Activated naive CD8-positive, alpha-beta T cell treated with anti-CD3 and anti-CD28 coated beads, Interleukin-2, amount 10 ng/mL, durations not matched to agents 7 days and 5 days (primary cell): ENCODE measurements around the gene SPAG9. TPM values are rescaled to one million over a fixed set of nuclear protein-coding genes. Genes with fewer than 3 reads are reported as not detected.

Source experiments
- ATAC-seq: fragments of 150-1000 bp; cut with Tn5 transposase; one replicate; pipeline ENCODE4 v1.10.0; 2021; ENCODE audit warnings: low read depth, moderate library complexity
- POLR2A ChIA-PET: fragments of 350-600 bp; sonication (Branson Sonifier 250); formaldehyde crosslinking; loops from one replicate; lab custom pipeline; 2021; ENCODE audit warnings: antibody characterized with exemption; lab: Charles Lee
- DNase-seq: peaks from one replicate; pipeline ENCODE4 v3.0.0; 2021
- H3K27ac Mint-ChIP-seq: one replicate; pipeline ENCODE4 v1.8.0; 2022; ENCODE audit warnings: mild to moderate bottlenecking, mixed read lengths
- H3K27me3 Mint-ChIP-seq: one replicate; pipeline ENCODE4 v1.8.0; 2022; ENCODE audit warnings: mild to moderate bottlenecking, moderate library complexity, mixed read lengths
- H3K36me3 Mint-ChIP-seq: one replicate; pipeline ENCODE4 v1.8.0; 2021; ENCODE audit warnings: mild to moderate bottlenecking, mixed read lengths
- H3K4me1 Mint-ChIP-seq: one replicate; pipeline ENCODE4 v1.8.0; 2021; ENCODE audit warnings: mixed read lengths
- H3K4me3 Mint-ChIP-seq: one replicate; pipeline ENCODE4 v1.8.0; 2022; ENCODE audit warnings: mild to moderate bottlenecking, moderate library complexity, mixed read lengths
- H3K9me3 Mint-ChIP-seq: one replicate; pipeline ENCODE4 v1.8.0; 2021; ENCODE audit warnings: mixed read lengths
- total RNA-seq, 2 experiments: library from RNA; stranded (reverse); gene quantifications; one replicate each; pipeline ENCODE4 v1.2.3, GENCODE V29; 2021

The SPAG9 gene
- total RNA-seq, 2 experiments from 2014 or later, result 52.3 to 62.9 TPM

DNA sequence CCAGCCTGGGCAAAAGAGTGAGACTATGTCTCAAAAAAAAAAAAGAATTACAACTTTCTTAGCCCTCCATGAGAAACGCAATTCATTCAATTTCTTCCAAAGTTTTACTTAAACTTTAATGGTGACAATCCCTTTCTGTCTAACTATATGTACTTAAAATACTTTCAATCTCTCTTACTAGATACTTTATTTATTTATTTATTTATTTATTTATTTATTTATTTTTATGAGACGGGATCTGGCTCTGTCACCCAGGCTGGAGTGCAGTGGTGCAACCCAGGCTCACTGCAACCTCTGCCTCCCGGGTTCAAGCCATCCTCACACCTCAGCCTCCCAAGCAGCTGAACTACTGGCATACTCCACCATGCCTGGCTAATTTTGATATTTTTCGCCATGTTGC lies 108.1 kb downstream of the SPAG9 start:
- ATAC-seq (no peak), DNase-seq (no peak)
- H3K9me3 Mint-ChIP-seq, result no peaks in the 10 kb centered on the region
- POLR2A ChIA-PET, result no interaction called here
- no peak overlapping the region for H3K27ac Mint-ChIP-seq
- no peak overlapping the region for H3K4me3 Mint-ChIP-seq
- peaks cover 2% of the 10 kb centered on the region for H3K4me1 Mint-ChIP-seq
- peaks cover 10% of the 10 kb centered on the region for H3K36me3 Mint-ChIP-seq
- H3K27me3 Mint-ChIP-seq, result no peaks in the 10 kb centered on the region

DNA sequence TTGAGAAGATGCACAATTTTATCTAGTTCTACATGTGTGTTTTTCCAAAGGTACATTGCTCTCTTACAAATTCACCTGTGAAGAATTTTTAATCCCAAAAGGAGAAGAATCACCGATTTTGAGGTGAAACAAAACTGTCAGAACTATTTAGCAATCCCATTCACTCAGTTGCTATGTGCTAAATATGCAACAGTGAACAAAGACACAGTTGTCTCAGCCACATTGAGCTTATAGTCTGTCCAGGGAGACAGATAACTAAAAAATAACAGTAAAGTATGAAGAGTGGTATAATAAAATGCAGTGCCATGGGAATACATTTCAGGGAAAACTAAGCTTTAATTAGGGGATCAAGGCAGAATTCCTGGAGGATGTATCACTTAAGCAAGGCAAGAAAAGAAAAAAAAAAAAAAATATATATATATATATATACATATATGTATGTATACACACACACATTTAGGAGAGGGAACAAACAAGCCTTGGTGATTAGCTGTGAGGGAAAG lies 110.4 kb downstream of the SPAG9 start:
- no peak overlapping the region for H3K27ac Mint-ChIP-seq
- ATAC-seq (no peak), DNase-seq (no peak)
- peaks cover 7% of the 10 kb centered on the region for H3K36me3 Mint-ChIP-seq
- H3K4me3 Mint-ChIP-seq, result no peak overlapping the region
- no peaks in the 10 kb centered on the region for H3K9me3 Mint-ChIP-seq
- H3K4me1 Mint-ChIP-seq, result peaks cover 2% of the 10 kb centered on the region
- no peaks in the 10 kb centered on the region for H3K27me3 Mint-ChIP-seq
- POLR2A ChIA-PET, result no interaction called here

DNA sequence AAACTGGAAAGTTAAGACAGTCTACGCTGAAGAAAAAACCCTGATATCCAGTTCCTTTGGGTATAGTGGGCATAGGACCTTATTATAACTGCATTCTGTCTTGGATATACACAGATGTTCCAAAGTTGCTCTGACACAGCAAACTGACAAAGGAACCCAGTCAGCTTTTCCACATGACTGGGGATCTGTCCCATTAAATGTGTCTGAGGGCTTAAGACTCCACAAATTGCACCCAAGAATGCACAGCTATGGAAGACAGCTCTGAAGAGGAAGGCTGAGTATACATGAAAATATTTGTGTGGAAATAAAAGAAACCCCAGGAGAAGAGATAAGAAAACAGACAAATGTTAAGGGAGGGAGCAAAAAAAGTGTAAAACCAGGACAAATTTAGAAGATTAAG lies 114.1 kb downstream of the SPAG9 start:
- Mint-ChIP-seq H3K36me3 (peaks cover 7% of the 10 kb centered on the region), H3K27ac (no peak overlapping the region), H3K27me3 (no peaks in the 10 kb centered on the region), H3K4me1 (no peaks in the 10 kb centered on the region), H3K4me3 (no peak overlapping the region), H3K9me3 (no peaks in the 10 kb centered on the region)
- POLR2A ChIA-PET, result no interaction called here
- DNase-seq (no peak), ATAC-seq (no peak)

DNA sequence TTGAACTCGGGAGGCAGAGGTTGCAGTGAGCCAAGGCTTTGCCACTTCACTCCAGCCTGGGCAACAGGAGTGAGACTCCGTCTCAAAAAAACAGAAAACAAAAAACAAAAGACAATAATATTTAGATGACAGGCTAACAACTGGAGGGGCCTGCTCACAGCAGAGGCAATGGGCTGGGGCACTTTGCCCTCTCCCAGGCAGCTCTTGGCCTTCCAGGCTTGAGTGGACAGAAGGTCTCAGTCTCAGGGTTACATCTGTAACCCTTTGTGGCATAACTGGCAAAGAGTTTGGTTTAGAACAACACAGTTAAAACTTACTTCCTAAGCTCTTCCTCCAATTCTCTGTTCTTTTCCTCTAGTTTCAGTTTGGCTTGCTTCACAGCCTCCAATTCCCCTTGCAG lies 114.9 kb downstream of the SPAG9 start:
- H3K9me3 Mint-ChIP-seq, result no peaks in the 10 kb centered on the region
- peaks cover 6% of the 10 kb centered on the region for H3K36me3 Mint-ChIP-seq
- no peak overlapping the region for H3K4me3 Mint-ChIP-seq
- POLR2A ChIA-PET, result no interaction called here
- ATAC-seq (no peak), DNase-seq (no peak)
- H3K27me3 Mint-ChIP-seq, result no peaks in the 10 kb centered on the region
- peaks cover 2% of the 10 kb centered on the region for H3K4me1 Mint-ChIP-seq
- H3K27ac Mint-ChIP-seq, result no peak overlapping the region

DNA sequence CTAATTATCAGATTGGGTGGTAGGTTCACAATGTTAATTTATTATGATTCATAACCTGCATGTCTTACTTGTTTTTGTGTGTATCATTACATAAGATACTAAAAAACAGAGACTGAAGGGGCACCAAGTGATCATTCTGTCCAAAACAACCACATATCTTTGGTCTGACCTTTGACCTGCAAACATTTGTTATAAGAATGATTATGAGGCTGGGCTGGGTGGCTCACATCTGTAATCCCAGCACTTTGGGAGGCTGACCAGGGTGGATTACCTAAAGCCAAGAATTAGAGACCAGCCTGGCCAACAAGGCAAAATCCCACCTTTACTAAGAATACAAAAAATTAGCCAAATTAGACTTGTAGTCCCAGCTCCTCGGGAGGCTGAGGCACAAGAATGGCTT lies 116.4 kb downstream of the SPAG9 start:
- Mint-ChIP-seq H3K9me3 (no peaks in the 10 kb centered on the region), H3K27me3 (no peaks in the 10 kb centered on the region), H3K4me3 (no peak overlapping the region), H3K4me1 (peaks cover 2% of the 10 kb centered on the region), H3K36me3 (peaks cover 5% of the 10 kb centered on the region), H3K27ac (no peak overlapping the region)
- no peak for ATAC-seq
- POLR2A ChIA-PET, result no interaction called here
- DNase-seq, result no peak

DNA sequence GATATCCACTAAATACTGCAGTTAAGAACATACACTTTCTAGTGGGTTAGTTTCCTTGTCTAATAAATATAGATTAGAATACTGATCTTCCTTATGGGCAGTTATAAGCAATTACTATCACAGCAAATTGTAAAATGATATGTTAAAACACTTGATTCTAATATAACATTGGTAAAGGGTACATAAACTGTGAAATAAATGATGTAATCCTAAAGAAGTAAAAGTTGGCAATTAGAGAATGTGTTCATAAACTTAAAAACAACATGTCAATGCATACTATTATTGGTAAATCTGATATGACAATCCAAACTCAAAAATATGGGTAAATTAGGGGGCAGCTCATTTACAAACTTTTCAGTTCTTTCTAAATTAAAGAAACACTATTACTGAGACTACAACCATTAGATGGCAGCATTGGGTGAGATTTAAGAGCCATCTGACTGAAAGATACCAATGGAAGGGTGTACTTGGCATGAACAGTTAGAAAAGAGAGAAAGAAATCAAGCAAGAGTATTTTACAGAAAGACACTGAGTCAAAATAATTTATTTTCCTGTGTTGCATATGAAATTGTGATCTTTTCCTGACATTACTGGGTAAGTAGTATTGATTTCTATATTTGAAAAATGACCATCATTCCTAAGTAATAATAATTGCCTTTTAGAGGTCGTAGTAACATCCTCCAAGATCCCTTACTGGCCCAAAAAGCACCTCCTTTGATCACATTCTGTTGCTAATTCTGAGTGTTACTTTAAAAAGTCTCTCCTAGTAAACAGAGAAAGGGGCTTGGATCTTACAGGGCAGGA lies 119.6 kb downstream of the SPAG9 start:
- POLR2A ChIA-PET, result no interaction called here
- ATAC-seq, result peak; percentile 70
- H3K27me3 Mint-ChIP-seq, result no peaks in the 10 kb centered on the region
- peaks cover 2% of the 10 kb centered on the region for H3K4me1 Mint-ChIP-seq
- no peak overlapping the region for H3K27ac Mint-ChIP-seq
- peaks cover 8% of the 10 kb centered on the region for H3K36me3 Mint-ChIP-seq
- no peak for DNase-seq
- no peaks in the 10 kb centered on the region for H3K9me3 Mint-ChIP-seq
- no peak overlapping the region for H3K4me3 Mint-ChIP-seq

DNA sequence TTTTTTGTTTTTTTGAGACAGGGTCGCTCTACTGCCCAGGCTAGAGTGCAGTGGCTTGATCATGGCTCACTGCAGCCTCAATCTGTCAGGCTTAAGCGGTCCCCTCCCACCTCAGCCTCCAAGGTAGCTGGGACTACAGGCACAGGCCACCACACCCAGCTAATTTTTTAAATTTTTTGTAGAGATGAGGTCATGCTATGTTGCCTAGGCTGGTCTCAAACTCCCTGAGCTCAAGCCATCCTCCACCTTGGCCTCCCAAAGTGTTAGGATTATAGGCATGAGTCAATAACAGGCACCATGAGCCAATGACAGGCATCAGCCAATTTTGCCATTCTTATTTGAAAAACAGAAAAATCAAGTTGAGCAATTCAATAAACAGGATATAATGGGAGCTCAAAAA lies 125.0 kb downstream of the SPAG9 start:
- ATAC-seq (no peak), DNase-seq (no peak)
- Mint-ChIP-seq H3K4me1 (no peaks in the 10 kb centered on the region), H3K27me3 (no peaks in the 10 kb centered on the region), H3K36me3 (peaks cover 16% of the 10 kb centered on the region), H3K27ac (peak overlapping the region; percentile 15), H3K9me3 (no peaks in the 10 kb centered on the region), H3K4me3 (no peak overlapping the region)
- POLR2A ChIA-PET, result interaction anchor here (0.9 kb wide), 1 partner anchor 164 kb away, joined by 3 read pairs; no protein-coding TSS in a partner anchor

DNA sequence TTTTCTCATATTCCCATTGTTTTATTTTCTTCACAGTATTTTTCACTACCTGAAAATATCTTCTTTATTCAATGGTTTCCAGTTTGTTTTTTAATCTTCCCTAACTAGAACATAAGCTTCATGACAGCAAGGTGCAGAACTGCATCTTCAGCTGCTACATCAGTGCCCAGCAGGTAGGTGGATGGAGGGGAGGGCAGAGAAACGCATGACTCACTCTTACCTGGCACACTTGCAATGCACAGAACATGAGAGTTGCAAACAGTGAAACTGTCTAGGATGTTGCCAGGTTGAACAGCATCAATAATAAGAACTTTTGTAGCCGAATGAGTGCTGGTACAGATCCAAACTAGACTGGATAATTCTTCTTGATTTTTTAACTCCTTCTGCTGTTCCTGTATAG lies 127.1 kb downstream of the SPAG9 start:
- POLR2A ChIA-PET, result no interaction called here
- no peak overlapping the region for H3K4me3 Mint-ChIP-seq
- no peaks in the 10 kb centered on the region for H3K4me1 Mint-ChIP-seq
- DNase-seq (no peak), ATAC-seq (no peak)
- no peaks in the 10 kb centered on the region for H3K27me3 Mint-ChIP-seq
- no peak overlapping the region for H3K27ac Mint-ChIP-seq
- no peaks in the 10 kb centered on the region for H3K9me3 Mint-ChIP-seq
- peaks cover 24% of the 10 kb centered on the region for H3K36me3 Mint-ChIP-seq

DNA sequence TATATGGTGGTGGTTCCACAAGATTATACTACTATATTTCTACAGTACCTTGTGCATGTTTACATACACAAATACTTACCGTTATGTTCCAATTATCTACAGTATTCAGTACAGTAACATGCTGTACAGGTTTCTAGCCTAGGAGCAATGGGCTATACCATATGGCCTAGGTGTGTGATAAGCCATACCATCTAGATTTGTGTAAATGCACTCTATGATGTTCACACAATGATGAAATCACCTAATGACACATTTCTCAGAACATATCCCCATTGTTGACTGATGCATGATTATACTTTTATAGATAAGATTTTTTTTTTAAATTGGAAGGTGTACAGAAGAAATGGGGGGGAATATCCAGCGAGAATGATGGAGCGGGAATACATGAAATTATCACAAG lies 131.5 kb downstream of the SPAG9 start:
- POLR2A ChIA-PET, result interaction anchor here (0.7 kb wide), 1 partner anchor 11 kb away, joined by 3 read pairs; no protein-coding TSS in a partner anchor
- Mint-ChIP-seq H3K4me1 (no peaks in the 10 kb centered on the region), H3K9me3 (no peaks in the 10 kb centered on the region), H3K27ac (no peak overlapping the region), H3K36me3 (peaks cover 27% of the 10 kb centered on the region), H3K27me3 (no peaks in the 10 kb centered on the region), H3K4me3 (no peak overlapping the region)
- ATAC-seq (no peak), DNase-seq (no peak)

DNA sequence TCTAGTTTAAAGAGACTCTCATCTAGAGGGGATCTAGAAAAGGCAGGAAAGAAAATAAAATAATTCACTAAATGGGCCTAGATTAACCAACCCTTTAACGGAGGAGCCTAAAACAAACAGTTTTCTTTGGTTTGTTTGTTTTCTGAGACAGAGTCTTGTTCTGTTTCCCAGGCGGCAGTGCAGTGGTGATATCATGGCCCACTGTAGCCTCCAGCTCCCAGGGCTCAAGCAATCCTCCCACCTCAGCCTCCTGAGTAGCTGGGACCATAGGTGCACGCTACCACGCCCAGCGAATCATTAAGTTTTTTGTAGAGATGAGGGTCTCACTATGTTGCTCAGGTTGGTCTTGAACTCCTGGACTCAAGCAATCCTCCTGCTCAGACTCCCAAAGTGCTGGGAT lies 132.2 kb downstream of the SPAG9 start:
- Mint-ChIP-seq H3K36me3 (peaks cover 25% of the 10 kb centered on the region), H3K4me3 (no peak overlapping the region), H3K9me3 (no peaks in the 10 kb centered on the region), H3K27ac (no peak overlapping the region), H3K4me1 (no peaks in the 10 kb centered on the region), H3K27me3 (no peaks in the 10 kb centered on the region)
- no peak for ATAC-seq
- no peak for DNase-seq
- POLR2A ChIA-PET, result no interaction called here

DNA sequence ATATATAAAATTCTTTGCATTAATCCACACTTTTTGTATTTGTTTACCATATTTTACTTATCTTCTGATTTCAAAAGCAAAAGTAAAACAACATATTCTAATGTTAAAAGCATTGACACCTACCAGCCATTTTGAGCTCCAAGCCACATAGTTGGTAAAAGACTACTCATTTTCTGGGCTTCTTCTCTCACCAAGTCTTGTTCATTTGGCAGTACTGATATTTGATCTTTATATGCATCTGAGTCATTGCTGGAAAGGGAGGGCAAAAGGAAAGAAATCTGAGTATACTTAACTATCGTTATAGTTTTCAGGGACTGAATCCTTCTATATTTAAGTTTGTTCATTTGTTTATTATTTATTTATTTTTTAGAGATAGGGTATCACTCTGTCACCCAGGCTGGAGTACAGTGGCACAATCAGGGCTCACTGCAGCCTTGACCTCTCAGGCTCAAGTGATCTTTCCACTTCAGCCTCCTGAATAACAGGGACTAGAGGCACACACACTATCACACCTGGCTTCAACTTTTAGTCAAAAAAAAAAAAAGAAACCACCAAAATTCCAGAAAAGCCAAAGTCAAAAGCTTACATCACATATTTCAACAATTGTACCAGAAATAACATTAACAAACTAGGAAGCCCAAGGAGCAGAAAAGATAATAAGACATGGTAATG lies 133.5 kb downstream of the SPAG9 start:
- H3K27ac Mint-ChIP-seq, result no peak overlapping the region
- peaks cover 19% of the 10 kb centered on the region for H3K36me3 Mint-ChIP-seq
- H3K27me3 Mint-ChIP-seq, result no peaks in the 10 kb centered on the region
- POLR2A ChIA-PET, result no interaction called here
- no peaks in the 10 kb centered on the region for H3K9me3 Mint-ChIP-seq
- no peak for ATAC-seq
- H3K4me3 Mint-ChIP-seq, result no peak overlapping the region
- no peak for DNase-seq
- no peaks in the 10 kb centered on the region for H3K4me1 Mint-ChIP-seq

DNA sequence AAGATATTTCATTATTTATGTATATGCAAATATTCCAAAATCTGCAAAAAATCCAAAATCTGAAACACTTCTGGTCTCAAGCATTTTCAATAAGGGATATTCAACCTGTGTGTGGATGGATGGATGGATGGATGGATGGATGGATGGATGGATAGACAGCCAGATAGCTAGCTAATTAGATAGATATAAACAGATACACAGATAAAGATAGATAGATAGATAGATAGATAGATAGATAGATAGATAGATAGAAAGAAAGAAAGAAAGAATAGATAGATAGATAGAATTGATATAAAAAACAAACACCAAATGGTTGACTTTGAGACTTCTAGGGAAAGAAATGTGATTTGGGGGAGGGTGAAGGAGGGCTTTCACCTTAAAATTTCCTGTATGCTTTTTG lies 139.4 kb downstream of the SPAG9 start:
- Mint-ChIP-seq H3K27me3 (no peaks in the 10 kb centered on the region), H3K9me3 (no peaks in the 10 kb centered on the region), H3K27ac (no peak overlapping the region), H3K4me1 (peaks cover 7% of the 10 kb centered on the region), H3K36me3 (peaks cover 20% of the 10 kb centered on the region), H3K4me3 (no peak overlapping the region)
- DNase-seq (no peak), ATAC-seq (no peak)
- POLR2A ChIA-PET, result no interaction called here

DNA sequence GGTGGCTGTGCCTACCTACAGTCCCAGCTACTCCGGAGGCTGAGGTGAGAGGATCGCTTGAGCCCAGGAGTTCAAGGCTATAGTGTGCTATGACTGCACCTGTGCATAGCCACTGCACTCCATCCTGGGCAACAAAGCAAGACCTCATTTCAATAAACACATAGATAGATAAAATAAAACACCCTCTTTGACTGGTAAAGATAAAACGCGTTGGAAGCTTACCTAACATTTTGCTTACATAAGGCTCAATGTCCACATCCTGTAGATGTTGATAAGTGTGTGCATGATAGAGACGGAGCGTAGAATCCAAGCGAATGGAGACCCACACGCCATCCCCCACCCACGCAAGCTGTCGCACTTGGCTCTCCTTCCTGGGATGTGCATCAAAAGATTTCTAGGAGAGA lies 141.1 kb downstream of the SPAG9 start:
- POLR2A ChIA-PET, result no interaction called here

More for the DNA sequence above, 141.1 kb downstream of the SPAG9 start:
- H3K27me3 Mint-ChIP-seq, result no peaks in the 10 kb centered on the region
- H3K9me3 Mint-ChIP-seq, result no peaks in the 10 kb centered on the region
- ATAC-seq, result no peak
- H3K4me3 Mint-ChIP-seq, result no peak overlapping the region
- no peak overlapping the region for H3K27ac Mint-ChIP-seq
- peaks cover 7% of the 10 kb centered on the region for H3K4me1 Mint-ChIP-seq
- H3K36me3 Mint-ChIP-seq, result peaks cover 24% of the 10 kb centered on the region
- DNase-seq, result no peak
